ENCODE results near the gene BGN.

The BGN gene

GRCh38 chrX:153462291-153462690 is 32.5 kb upstream of the BGN start:
- no peak for DNase-seq

GRCh38 chrX:153463031-153463430 is 31.7 kb upstream of the BGN start:
- no peak for DNase-seq

GRCh38 chrX:153463556-153463955 is 31.2 kb upstream of the BGN start:
- no peak for DNase-seq

GRCh38 chrX:153464116-153464515 is 30.7 kb upstream of the BGN start:
- no peak for DNase-seq

GRCh38 chrX:153465691-153466380 is 28.9 kb upstream of the BGN start:
- DNase-seq: peak; percentile 22

- DNase-seq: peak; percentile 40
These were observed 26.7 kb upstream of the BGN start for GRCh38 chrX:153468008-153468580.

GRCh38 chrX:153469811-153470410 is 24.9 kb upstream of the BGN start:
- DNase-seq: peak; percentile 23

GRCh38 chrX:153470411-153471363 is 24.1 kb upstream of the BGN start, which contains the start of gene HAUS7:
TSS of gene HAUS7 (minus strand) at chrX:153470576. CDS start at chrX:153470557, 19 bp downstream.
- DNase-seq: peak; percentile 94

GRCh38 chrX:153471663-153472280 is 23.0 kb upstream of the BGN start:
- peak; percentile 86 for DNase-seq

- no peak for DNase-seq
These were observed 21.7 kb upstream of the BGN start for GRCh38 chrX:153473126-153473525.

- no peak for DNase-seq
These were observed 20.5 kb upstream of the BGN start for GRCh38 chrX:153474266-153474665.

- peak; percentile 83 for DNase-seq
These were observed 20.1 kb upstream of the BGN start for GRCh38 chrX:153474718-153475117.

GRCh38 chrX:153475271-153475670 is 19.5 kb upstream of the BGN start:
- DNase-seq: peak; percentile 53

GRCh38 chrX:153475751-153476281 is 19.0 kb upstream of the BGN start:
- no peak for DNase-seq

- DNase-seq: peak; percentile 83
These were observed 18.0 kb upstream of the BGN start for GRCh38 chrX:153476666-153477363.

GRCh38 chrX:153477364-153477857 is 17.4 kb upstream of the BGN start:
- no peak for DNase-seq

- DNase-seq: peak; percentile 37
These were observed 16.9 kb upstream of the BGN start for GRCh38 chrX:153477901-153478300.

GRCh38 chrX:153478746-153479145 is 16.0 kb upstream of the BGN start:
- no peak for DNase-seq

- DNase-seq: no peak
These were observed 13.7 kb upstream of the BGN start for GRCh38 chrX:153481043-153481442.

GRCh38 chrX:153482376-153483015 is 12.3 kb upstream of the BGN start:
- DNase-seq: no peak
